SK-N-SH (cell line): ENCODE data around the gene ZC3H12C.

Experiments used
- EP300 ChIP-seq, 2 experiments: IDR thresholded peaks; 2 replicates each; pipeline versions ENCODE4 v1.4.0 to v1.6.1; 2012; ENCODE audit warnings: borderline replicate concordance in 1 of 2, low read depth in 1 of 2, low read length in 1 of 2
- FOSL2 ChIP-seq: IDR thresholded peaks from 2 replicates; pipeline ENCODE4 v1.4.0; 2012; ENCODE audit warnings: low read depth, mild to moderate bottlenecking, moderate library complexity, borderline replicate concordance
- GATA2 ChIP-seq: sonication (generic); formaldehyde crosslinking; IDR thresholded peaks from 2 replicates; pipeline ENCODE4 v1.5.0; 2020; ENCODE audit warnings: mild to moderate bottlenecking, missing genetic modification reagents
- MEF2A ChIP-seq: IDR thresholded peaks from 2 replicates; pipeline ENCODE4 v1.4.0; 2012; ENCODE audit warnings: low read depth, borderline replicate concordance
- POLR2AphosphoS5 ChIP-seq: IDR thresholded peaks from 2 replicates; pipeline ENCODE4 v1.6.1; 2012; ENCODE audit warnings: low read depth, low read length
- RCOR1 ChIP-seq: fragments of 150-350 bp; IDR thresholded peaks from 2 replicates; pipeline ENCODE4 v1.6.1; 2017; ENCODE audit warnings: antibody characterized with exemption, low read length
- TAF1 ChIP-seq: IDR thresholded peaks from 2 replicates; pipeline ENCODE4 v1.6.1; 2012; ENCODE audit warnings: low read depth, mild to moderate bottlenecking, low read length, moderate library complexity, borderline replicate concordance
- TF ChIP-seq, protein P1 (sequence below): fragments of 200-600 bp; sonication (generic); IDR thresholded peaks from 2 replicates; pipeline ENCODE4 v1.6.1; 2017; ENCODE audit warnings: antibody characterized with exemption, mild to moderate bottlenecking, moderate library complexity
- TF ChIP-seq, protein P2 (sequence below): IDR thresholded peaks from 2 replicates; pipeline ENCODE4 v1.6.1; 2012; ENCODE audit warnings: mild to moderate bottlenecking, low read depth, low read length, moderate library complexity

- TF ChIP-seq, protein P1, sequence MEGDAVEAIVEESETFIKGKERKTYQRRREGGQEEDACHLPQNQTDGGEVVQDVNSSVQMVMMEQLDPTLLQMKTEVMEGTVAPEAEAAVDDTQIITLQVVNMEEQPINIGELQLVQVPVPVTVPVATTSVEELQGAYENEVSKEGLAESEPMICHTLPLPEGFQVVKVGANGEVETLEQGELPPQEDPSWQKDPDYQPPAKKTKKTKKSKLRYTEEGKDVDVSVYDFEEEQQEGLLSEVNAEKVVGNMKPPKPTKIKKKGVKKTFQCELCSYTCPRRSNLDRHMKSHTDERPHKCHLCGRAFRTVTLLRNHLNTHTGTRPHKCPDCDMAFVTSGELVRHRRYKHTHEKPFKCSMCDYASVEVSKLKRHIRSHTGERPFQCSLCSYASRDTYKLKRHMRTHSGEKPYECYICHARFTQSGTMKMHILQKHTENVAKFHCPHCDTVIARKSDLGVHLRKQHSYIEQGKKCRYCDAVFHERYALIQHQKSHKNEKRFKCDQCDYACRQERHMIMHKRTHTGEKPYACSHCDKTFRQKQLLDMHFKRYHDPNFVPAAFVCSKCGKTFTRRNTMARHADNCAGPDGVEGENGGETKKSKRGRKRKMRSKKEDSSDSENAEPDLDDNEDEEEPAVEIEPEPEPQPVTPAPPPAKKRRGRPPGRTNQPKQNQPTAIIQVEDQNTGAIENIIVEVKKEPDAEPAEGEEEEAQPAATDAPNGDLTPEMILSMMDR: no peak
- no peak for TF ChIP-seq RCOR1
- TF ChIP-seq POLR2AphosphoS5: no peak
- no peak for TF ChIP-seq GATA2
- no peak for TF ChIP-seq MEF2A
- TF ChIP-seq EP300 (IDR thresholded peaks at IDR 0.05; ENCODE audit: borderline replicate concordance in 1 of 2, low read depth in 1 of 2, low read length in 1 of 2): no peak
- TF ChIP-seq, protein P2, sequence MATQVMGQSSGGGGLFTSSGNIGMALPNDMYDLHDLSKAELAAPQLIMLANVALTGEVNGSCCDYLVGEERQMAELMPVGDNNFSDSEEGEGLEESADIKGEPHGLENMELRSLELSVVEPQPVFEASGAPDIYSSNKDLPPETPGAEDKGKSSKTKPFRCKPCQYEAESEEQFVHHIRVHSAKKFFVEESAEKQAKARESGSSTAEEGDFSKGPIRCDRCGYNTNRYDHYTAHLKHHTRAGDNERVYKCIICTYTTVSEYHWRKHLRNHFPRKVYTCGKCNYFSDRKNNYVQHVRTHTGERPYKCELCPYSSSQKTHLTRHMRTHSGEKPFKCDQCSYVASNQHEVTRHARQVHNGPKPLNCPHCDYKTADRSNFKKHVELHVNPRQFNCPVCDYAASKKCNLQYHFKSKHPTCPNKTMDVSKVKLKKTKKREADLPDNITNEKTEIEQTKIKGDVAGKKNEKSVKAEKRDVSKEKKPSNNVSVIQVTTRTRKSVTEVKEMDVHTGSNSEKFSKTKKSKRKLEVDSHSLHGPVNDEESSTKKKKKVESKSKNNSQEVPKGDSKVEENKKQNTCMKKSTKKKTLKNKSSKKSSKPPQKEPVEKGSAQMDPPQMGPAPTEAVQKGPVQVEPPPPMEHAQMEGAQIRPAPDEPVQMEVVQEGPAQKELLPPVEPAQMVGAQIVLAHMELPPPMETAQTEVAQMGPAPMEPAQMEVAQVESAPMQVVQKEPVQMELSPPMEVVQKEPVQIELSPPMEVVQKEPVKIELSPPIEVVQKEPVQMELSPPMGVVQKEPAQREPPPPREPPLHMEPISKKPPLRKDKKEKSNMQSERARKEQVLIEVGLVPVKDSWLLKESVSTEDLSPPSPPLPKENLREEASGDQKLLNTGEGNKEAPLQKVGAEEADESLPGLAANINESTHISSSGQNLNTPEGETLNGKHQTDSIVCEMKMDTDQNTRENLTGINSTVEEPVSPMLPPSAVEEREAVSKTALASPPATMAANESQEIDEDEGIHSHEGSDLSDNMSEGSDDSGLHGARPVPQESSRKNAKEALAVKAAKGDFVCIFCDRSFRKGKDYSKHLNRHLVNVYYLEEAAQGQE: no peak
- TF ChIP-seq FOSL2: no peak
- TF ChIP-seq TAF1: no peak
Observed at GRCh38 chr11:110070176-110070575, 23.0 kb upstream of the ZC3H12C start.
